HG02571 (cell line): ENCODE results near the gene BUB3.

Experiments used
- ATAC-seq: cut with Tn5 transposase; IDR thresholded peaks from one replicate; pipeline ENCODE4 v1.9.1; 2021; ENCODE audit warnings: mild to moderate bottlenecking, moderate library complexity; ENCODE audit not compliant: unreplicated experiment

Gene BUB3

DNA sequence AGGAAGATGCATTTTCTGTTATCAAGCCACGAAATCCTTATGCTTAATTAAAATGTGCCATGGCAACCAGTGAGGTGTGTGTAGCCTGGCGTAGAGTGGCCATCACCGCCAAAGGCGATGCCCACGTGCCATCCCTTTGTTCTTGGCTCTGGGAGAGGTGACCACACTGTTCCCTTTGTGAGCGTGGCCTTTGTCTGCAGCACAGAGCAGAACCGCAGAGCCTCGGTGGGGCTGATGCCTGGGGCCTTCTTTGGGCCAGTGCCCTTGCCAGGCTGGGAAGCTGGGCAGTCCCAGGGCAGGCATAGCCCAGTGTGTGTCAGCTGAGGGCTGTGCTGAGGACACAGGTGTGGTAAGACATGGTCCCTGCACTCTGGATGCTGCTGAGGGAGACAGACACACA is 48.3 kb downstream of the BUB3 start:
- no peak for ATAC-seq

DNA sequence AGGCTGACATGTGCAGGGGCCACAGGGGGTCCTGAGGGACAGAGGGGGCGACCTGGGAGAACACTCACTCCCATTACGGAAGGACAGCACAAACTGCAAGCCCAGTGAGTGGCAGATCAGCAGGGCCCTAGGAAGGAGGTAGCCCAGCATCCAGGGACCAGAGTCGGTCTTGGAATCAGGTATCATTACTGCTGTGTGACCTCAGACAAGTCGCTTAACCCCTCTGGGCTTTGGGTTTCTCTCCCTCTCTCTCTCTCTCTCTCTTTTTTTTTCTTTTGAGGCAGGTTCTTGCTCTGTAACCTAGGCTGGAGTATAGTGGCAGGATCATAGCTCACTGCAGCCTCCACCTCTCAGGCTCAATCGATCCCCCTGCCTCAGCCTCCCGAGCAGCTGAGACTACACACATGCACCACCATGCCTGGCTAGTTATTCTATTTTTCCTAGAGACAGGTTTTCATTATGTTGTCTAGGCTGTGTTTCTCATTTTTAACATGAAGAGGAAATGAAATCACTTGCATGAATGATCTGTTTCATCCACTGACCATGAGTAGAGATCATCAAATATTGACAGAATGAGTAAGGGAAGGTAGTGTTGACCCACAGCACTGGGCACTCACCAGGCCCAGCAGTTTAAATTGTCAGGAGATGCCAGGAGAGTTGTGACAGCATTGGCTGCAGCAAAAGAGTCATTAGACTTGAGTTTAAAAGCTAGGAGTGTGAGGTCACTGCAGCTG is 49.4 kb downstream of the BUB3 start:
- ATAC-seq = no peak

DNA sequence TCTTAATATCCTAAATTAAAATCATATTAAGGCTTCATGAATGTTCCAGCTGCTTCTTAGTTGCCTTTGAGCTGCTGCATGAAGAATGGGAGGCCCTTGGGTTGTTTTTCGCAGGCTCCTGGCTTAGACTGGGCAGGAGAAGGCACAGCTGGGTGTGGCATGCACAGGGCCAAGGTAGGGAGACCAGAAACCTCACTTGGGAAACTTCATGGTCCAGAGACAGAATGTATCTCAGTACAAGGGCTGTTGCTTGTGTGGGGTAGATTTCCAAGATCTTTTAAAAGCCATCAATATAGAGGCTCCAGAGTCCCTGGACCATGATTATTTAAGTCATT is 49.9 kb downstream of the BUB3 start:
- no peak for ATAC-seq

DNA sequence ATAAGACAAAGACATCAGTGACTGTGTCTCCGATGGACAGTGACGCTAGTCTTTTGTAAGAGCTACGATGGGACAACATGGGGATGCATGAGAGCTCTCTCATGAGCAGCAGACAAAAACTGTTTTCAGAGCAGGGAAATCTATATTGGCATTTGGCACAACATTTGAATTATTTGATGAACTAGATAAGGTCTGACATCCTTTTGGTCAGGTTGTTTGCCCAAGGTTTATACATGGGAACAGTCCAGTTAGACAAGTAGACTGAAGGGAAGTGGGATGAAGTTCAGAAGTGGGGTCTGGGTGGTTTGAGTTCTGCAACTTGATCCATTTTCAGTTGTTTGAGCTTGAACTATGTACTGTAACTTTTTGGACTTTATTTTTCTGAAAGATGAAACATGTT is 50.8 kb downstream of the BUB3 start:
- no peak for ATAC-seq

DNA sequence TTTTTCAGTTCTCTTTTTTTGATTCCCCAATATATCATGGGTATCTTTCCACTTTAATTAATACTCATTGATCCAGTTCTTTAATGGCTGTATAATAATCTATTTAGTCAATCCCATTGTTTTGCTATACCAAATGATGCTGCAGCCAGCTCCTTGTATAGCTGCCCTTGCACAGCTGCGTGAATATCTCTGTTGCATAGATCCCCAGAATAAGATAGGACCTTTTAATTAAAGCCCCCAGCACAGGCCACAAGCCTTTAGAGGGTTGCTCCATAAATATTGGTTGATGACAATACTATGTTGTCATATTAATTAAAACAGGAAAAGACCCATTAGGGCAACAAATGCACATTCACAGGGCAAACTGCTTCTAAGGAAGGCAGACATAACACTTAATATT is 57.9 kb downstream of the BUB3 start:
- no peak for ATAC-seq

DNA sequence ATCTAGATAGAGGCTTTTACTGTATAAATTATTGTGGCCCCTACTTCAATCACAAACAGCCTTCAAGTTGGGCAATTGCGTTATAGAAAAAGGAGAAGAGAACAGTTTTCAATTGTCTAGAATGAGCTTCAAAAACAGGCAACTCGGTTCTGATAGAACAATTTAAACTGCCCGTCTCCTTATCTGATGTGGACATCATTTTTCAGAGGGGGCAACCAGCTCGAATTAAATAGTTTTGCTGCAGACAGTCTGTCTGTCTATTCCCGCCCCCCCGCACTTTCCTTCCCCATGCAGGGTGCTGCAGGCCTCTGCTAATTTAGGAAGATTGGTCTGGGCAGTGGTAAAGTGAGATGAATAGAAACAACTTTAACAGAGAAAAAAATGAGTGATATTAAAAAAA is 58.4 kb downstream of the BUB3 start:
- ATAC-seq = no peak

DNA sequence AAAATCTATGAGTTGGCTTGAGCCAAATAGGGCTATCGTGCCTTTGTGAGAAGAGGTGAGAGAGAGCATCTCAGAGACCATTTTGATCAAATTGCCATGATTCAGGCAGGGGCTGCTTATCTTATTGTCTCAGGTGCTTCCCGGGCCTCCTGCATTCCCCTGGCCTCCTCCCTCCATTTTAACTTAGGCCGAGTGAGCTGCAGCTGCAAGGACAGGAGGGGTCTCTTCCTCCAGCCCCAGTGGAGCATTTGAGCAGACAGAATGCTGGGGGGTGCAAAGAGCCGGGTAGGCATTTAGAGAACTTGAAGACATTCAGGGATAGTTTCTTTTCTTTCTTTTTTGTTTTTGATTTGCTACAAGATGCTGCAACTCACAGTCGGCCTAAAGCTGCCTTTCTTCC is 59.0 kb downstream of the BUB3 start:
- ATAC-seq = no peak
